ENCODE measurements around the gene LCN2. TPM values are rescaled to one million over a fixed set of nuclear protein-coding genes. Genes with fewer than 3 reads are reported as not detected.

Gene LCN2
- total and polyA plus RNA-seq, 10 of the 15 experiments (the other 5 are each of a cell fraction or from before 2014, with no cell fraction given): not detected

DNA sequence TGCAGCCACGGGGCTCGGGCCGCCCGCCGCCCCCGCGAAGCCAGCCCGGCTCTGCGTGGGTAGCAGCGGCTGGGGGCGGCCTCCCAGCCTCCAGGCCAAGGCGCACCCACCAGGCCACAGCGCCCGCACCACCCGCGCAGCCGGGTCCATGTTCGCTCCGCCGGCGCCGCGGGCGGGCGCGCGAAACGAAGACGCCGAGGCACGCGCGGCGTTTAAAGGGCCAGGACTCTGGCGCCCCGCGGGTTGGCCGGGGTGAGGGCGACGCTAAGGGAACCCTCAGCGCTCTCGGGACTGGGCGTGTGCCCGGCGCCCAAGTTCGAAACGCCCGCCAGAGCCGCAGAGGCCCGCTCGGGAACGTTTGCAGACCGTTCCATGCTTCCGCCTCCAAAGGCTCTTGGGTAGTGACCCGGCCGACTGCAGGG is 21.7 kb upstream of the LCN2 start, which contains the start of gene PTGES2:
TSS of gene PTGES2 (minus strand) at position 162 of the 422 bp plus-strand sequence. CDS start at position 150, 12 bp downstream.
- Histone ChIP-seq H3K9ac (ENCODE audit: control insufficient read depth, insufficient read depth, low read length) (peak within 1 kb of the TSS; percentile 98), H3K27ac (ENCODE audit: control insufficient read depth, insufficient read depth) (peak within 1 kb of the TSS; percentile 99), H3K27me3 (replicated peaks in 1 of 2; ENCODE audit: control insufficient read depth in 2 of 2, insufficient read depth in 2 of 2, low read length in 1 of 2) (no peaks in the 10 kb centered on the region; a peak in 2 of 4 replicates), H3K4me2 (ENCODE audit: control insufficient read depth, insufficient read depth) (peak within 1 kb of the TSS; percentile 79), H4K20me1 (ENCODE audit: control insufficient read depth, insufficient read depth) (no peaks in the 10 kb centered on the region), H3K79me2 (ENCODE audit: control insufficient read depth, insufficient read depth, low read length) (peaks cover 32% of the 10 kb centered on the region), H3K36me3 (ENCODE audit: control insufficient read depth in 2 of 2, insufficient read depth in 2 of 2, low read length in 1 of 2) (peaks cover 1 to 12% of the 10 kb centered on the region in 2 experiments; a peak in 3 of 4 replicates), H3K9me3 (replicated peaks; ENCODE audit: control insufficient read depth, insufficient read depth, low read length) (no peaks in the 10 kb centered on the region), H2AFZ (ENCODE audit: control insufficient read depth, low read depth, low read length) (peak within 1 kb of the TSS; percentile 99), H3K4me3 (peak within 1 kb of the TSS; percentile 88), H3K4me1 (ENCODE audit: control insufficient read depth, insufficient read depth, low read length) (peaks cover 14% of the 10 kb centered on the region; the same call in 1 of the 2 replicates)
- POLR2A ChIA-PET: interaction anchor here (1.5 kb wide), 1 partner anchor 8 kb away, joined by 4 read pairs; no protein-coding TSS in a partner anchor
- no peak for DNase-seq (ENCODE audit: low read depth, low spot score)
- 0% methylated on average over 40 of the region's 56 CpGs for WGBS (ENCODE audit: insufficient coverage, insufficient replicate concordance, low lambda C conversion rate, missing lambda C conversion rate)
- RAD21 ChIA-PET (ENCODE audit: unreplicated experiment): interaction anchor here (0.5 kb wide), 1 partner anchor 167 kb away, joined by 3 read pairs; no protein-coding TSS in a partner anchor
- FAIRE-seq: no peak
- intact Hi-C loops (cut with micrococcal nuclease; ENCODE audit: unreplicated experiment): loop anchor here (1.0 to 5.0 kb wide), 3 partner anchors 33 to 340 kb away; partner anchors contain the start of genes BBLN, CDK9 and SLC27A4
- in situ Hi-C loops (cut with MboI): no loop called here
- no TSS peak for BruUV-seq (replicated peaks)
- peak; percentile 81 for ATAC-seq
- SMC1A ChIA-PET (ENCODE audit: uncharacterized antibody, unreplicated experiment): no interaction called here
- CTCF ChIA-PET: interaction anchor here (7.4 kb wide), 1 partner anchor 12 kb away, joined by 84 read pairs; no protein-coding TSS in a partner anchor
- TF ChIP-seq RFX5 (IDR thresholded peaks at IDR 0.05; ENCODE audit: low read depth, low read length) (no peak), TCF7 (IDR thresholded peaks at IDR 0.05; ENCODE audit: borderline replicate concordance) (no peak), ATF3 (IDR thresholded peaks at IDR 0.05; ENCODE audit: borderline replicate concordance, extremely low read depth, low read depth, low read length) (no peak), FOS (IDR thresholded peaks at IDR 0.05; ENCODE audit: borderline replicate concordance, extremely low read depth, insufficient read length) (no peak), HDAC6 (IDR thresholded peaks at IDR 0.05; ENCODE audit: unreplicated experiment) (peak; percentile 51), CHD1 (IDR thresholded peaks at IDR 0.05; ENCODE audit: low read depth, low read length) (no peak), ASH2L (IDR thresholded peaks at IDR 0.05; ENCODE audit: borderline replicate concordance, low read depth) (no peak), ETV6 (conservative IDR thresholded peaks at IDR 0.05 in 1 of 2, IDR thresholded peaks at IDR 0.05 in 1 of 2; ENCODE audit: borderline replicate concordance in 1 of 2, low read depth in 1 of 2) (no peak), ZNF207 (IDR thresholded peaks at IDR 0.05; ENCODE audit: borderline replicate concordance) (peak; percentile 47; the same call in 1 of the 2 replicates), YBX1 (IDR thresholded peaks at IDR 0.05) (no peak), ZNF384 (IDR thresholded peaks at IDR 0.05; ENCODE audit: borderline replicate concordance, low read depth, low read length) (no peak), SP1 (IDR thresholded peaks at IDR 0.05; ENCODE audit: low read depth, low read length) (peak; percentile 48), TBL1XR1 (IDR thresholded peaks at IDR 0.05; ENCODE audit: low read depth, low read length) (no peak), HDAC2 (IDR thresholded peaks at IDR 0.05) (no peak), REST (IDR thresholded peaks at IDR 0.05; ENCODE audit: low read depth, low read length) (no peak), USF1 (IDR thresholded peaks at IDR 0.05; ENCODE audit: borderline replicate concordance, extremely low read length, insufficient read depth, low read depth, low read length) (peak; percentile 36), POLR2AphosphoS5 (IDR thresholded peaks at IDR 0.05; ENCODE audit: low read length) (no peak; the same call in 1 of the 2 replicates), CBX3 (IDR thresholded peaks at IDR 0.05; ENCODE audit: borderline replicate concordance, low read depth) (no peak), ZZZ3 (IDR thresholded peaks at IDR 0.05; ENCODE audit: control insufficient read depth, insufficient read length, low read depth) (no peak)

Measured in GM12878 (cell line).